Fibroblast of mammary gland (primary cell): ENCODE results near the gene TCFL5.

Source experiments
- DNase-seq: peaks from one replicate; pipeline ENCODE4 v3.0.0-alpha.2; 2010; ENCODE audit warnings: low read depth
- H3K4me3 ChIP-seq: 2 replicates; pipeline ENCODE4 v1.5.1; 2011; ENCODE audit warnings: low read depth, mild to moderate bottlenecking, low read length, moderate library complexity; ENCODE audit not compliant: control insufficient read depth
- CTCF ChIP-seq: conservative IDR thresholded peaks from 2 replicates; pipeline ENCODE4 v1.5.1; 2011; ENCODE audit warnings: low read depth, low read length, inconsistent platforms; ENCODE audit not compliant: control insufficient read depth, insufficient read depth

TCFL5 gene

GRCh38 chr20:62830251-62830650 lies 31.4 kb downstream of the TCFL5 start:
- no peak overlapping the region for H3K4me3 ChIP-seq
- no peak for DNase-seq
- TF ChIP-seq CTCF = no peak

GRCh38 chr20:62829231-62830230 lies 32.1 kb downstream of the TCFL5 start:
- H3K4me3 ChIP-seq = no peak overlapping the region
- no peak for TF ChIP-seq CTCF
- no peak for DNase-seq

GRCh38 chr20:62828511-62829230 lies 33.0 kb downstream of the TCFL5 start:
- TF ChIP-seq CTCF = no peak
- H3K4me3 ChIP-seq = no peak overlapping the region
- DNase-seq = no peak

- no peak for TF ChIP-seq CTCF
- no peak for DNase-seq
- H3K4me3 ChIP-seq = no peak overlapping the region
Measured at GRCh38 chr20:62828051-62828450, 33.6 kb downstream of the TCFL5 start.

GRCh38 chr20:62827311-62828038 lies 34.1 kb downstream of the TCFL5 start:
- DNase-seq = no peak
- no peak overlapping the region for H3K4me3 ChIP-seq
- no peak for TF ChIP-seq CTCF

- no peak for TF ChIP-seq CTCF
- DNase-seq = no peak
- no peak overlapping the region for H3K4me3 ChIP-seq
Measured at GRCh38 chr20:62826646-62827310, 34.8 kb downstream of the TCFL5 start.
